ENCODE results near the gene BAG1.
A peak's percentile ranks its signal among the peaks of the same experiment; 100 is the strongest.

BAG1 gene

DNA sequence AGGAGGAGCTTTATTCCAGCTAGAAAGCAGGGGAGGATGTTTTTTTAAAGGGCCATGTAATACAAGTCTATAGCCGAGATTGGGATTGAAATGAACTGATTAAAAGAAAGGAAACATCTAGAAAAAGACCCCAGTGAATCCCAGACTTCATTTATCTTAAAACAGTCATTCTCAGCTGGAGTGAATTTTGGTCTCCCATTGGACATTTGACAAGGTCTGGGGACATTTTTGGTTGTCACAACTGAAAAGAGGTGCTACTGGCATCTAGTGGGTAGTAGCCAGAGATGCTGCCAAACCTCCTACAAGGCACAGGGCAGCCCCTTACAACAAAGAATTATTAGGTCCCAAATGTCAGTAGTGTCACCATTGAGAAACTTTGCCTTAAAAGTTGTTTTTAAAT, 40.8 kb downstream of the BAG1 start:
- Histone ChIP-seq H3K27me3 (ENCODE audit: insufficient read depth, poor library complexity, severe bottlenecking) (no peaks in the 10 kb centered on the region), H3K4me3 (replicated peaks; ENCODE audit: insufficient read depth, low read length) (no peak overlapping the region), H3K27ac (replicated peaks) (no peak overlapping the region)
- no peak for DNase-seq (ENCODE audit: low read depth in 1 of 2, low spot score in 1 of 2)
- no peak for TF ChIP-seq SPI1 (IDR thresholded peaks at IDR 0.05; ENCODE audit: borderline replicate concordance, low read depth)
- TF ChIP-seq POLR2AphosphoS5 (IDR thresholded peaks at IDR 0.05; ENCODE audit: low read depth): no peak
- TF ChIP-seq, protein P1, sequence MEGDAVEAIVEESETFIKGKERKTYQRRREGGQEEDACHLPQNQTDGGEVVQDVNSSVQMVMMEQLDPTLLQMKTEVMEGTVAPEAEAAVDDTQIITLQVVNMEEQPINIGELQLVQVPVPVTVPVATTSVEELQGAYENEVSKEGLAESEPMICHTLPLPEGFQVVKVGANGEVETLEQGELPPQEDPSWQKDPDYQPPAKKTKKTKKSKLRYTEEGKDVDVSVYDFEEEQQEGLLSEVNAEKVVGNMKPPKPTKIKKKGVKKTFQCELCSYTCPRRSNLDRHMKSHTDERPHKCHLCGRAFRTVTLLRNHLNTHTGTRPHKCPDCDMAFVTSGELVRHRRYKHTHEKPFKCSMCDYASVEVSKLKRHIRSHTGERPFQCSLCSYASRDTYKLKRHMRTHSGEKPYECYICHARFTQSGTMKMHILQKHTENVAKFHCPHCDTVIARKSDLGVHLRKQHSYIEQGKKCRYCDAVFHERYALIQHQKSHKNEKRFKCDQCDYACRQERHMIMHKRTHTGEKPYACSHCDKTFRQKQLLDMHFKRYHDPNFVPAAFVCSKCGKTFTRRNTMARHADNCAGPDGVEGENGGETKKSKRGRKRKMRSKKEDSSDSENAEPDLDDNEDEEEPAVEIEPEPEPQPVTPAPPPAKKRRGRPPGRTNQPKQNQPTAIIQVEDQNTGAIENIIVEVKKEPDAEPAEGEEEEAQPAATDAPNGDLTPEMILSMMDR (IDR thresholded peaks at IDR 0.05; ENCODE audit: insufficient read depth, low read length): no peak
- TF ChIP-seq GABPA (IDR thresholded peaks at IDR 0.05; ENCODE audit: low read depth): no peak
- TF ChIP-seq, protein P2, sequence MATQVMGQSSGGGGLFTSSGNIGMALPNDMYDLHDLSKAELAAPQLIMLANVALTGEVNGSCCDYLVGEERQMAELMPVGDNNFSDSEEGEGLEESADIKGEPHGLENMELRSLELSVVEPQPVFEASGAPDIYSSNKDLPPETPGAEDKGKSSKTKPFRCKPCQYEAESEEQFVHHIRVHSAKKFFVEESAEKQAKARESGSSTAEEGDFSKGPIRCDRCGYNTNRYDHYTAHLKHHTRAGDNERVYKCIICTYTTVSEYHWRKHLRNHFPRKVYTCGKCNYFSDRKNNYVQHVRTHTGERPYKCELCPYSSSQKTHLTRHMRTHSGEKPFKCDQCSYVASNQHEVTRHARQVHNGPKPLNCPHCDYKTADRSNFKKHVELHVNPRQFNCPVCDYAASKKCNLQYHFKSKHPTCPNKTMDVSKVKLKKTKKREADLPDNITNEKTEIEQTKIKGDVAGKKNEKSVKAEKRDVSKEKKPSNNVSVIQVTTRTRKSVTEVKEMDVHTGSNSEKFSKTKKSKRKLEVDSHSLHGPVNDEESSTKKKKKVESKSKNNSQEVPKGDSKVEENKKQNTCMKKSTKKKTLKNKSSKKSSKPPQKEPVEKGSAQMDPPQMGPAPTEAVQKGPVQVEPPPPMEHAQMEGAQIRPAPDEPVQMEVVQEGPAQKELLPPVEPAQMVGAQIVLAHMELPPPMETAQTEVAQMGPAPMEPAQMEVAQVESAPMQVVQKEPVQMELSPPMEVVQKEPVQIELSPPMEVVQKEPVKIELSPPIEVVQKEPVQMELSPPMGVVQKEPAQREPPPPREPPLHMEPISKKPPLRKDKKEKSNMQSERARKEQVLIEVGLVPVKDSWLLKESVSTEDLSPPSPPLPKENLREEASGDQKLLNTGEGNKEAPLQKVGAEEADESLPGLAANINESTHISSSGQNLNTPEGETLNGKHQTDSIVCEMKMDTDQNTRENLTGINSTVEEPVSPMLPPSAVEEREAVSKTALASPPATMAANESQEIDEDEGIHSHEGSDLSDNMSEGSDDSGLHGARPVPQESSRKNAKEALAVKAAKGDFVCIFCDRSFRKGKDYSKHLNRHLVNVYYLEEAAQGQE (IDR thresholded peaks at IDR 0.05; ENCODE audit: insufficient replicate concordance, low read depth): no peak

DNA sequence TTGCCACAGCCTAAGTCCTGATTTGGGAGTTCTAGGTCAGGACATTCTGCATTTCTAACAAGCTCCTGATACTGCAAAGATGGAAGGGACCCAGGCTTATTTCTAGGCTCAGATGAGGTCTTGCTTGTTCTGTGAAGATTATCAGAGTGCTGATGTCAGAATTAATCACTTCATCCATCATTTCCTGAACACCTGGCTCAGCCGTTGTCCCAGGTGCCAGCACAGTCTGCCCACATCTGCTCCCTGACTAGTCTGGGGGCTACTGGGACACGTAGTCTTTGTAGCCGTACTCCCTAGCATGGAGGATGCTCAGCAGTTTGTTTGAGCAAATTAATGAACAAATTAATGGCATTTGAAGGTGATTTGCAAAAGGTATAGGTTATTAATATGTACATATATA, 42.5 kb downstream of the BAG1 start:
- Histone ChIP-seq H3K4me3 (replicated peaks; ENCODE audit: insufficient read depth, low read length) (no peak overlapping the region), H3K27me3 (ENCODE audit: insufficient read depth, poor library complexity, severe bottlenecking) (no peaks in the 10 kb centered on the region), H3K27ac (replicated peaks) (no peak overlapping the region)
- DNase-seq (ENCODE audit: low read depth in 1 of 2, low spot score in 1 of 2): no peak
- TF ChIP-seq, protein P2 (IDR thresholded peaks at IDR 0.05; ENCODE audit: insufficient replicate concordance, low read depth): no peak
- TF ChIP-seq GABPA (IDR thresholded peaks at IDR 0.05; ENCODE audit: low read depth) (no peak), POLR2AphosphoS5 (IDR thresholded peaks at IDR 0.05; ENCODE audit: low read depth) (no peak), SPI1 (IDR thresholded peaks at IDR 0.05; ENCODE audit: borderline replicate concordance, low read depth) (no peak)
- TF ChIP-seq, protein P1 (IDR thresholded peaks at IDR 0.05; ENCODE audit: insufficient read depth, low read length): no peak

DNA sequence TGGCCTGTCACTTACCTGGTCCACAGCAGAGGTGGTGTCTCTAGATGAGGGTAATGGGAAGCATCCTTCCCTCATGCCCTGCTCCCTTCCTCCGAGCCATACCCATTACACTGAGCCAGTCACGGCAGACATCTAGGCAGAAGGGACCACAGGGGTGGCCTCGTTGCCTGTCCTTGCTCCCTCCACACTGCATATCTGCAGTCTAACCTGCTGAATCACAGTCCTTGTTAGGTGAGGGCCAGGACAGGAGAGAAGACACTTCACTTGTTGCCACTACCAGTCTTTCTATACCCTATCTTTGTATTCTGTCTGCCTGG, 43.0 kb downstream of the BAG1 start:
- TF ChIP-seq POLR2AphosphoS5 (IDR thresholded peaks at IDR 0.05; ENCODE audit: low read depth): no peak
- TF ChIP-seq SPI1 (IDR thresholded peaks at IDR 0.05; ENCODE audit: borderline replicate concordance, low read depth): no peak
- TF ChIP-seq, protein P1 (IDR thresholded peaks at IDR 0.05; ENCODE audit: insufficient read depth, low read length): no peak
- TF ChIP-seq, protein P2 (IDR thresholded peaks at IDR 0.05; ENCODE audit: insufficient replicate concordance, low read depth): no peak
- no peak for TF ChIP-seq GABPA (IDR thresholded peaks at IDR 0.05; ENCODE audit: low read depth)
- H3K27me3 ChIP-seq (ENCODE audit: insufficient read depth, poor library complexity, severe bottlenecking): no peaks in the 10 kb centered on the region
- H3K27ac ChIP-seq (replicated peaks): peak overlapping the region; percentile 46

More for the DNA sequence above, 43.0 kb downstream of the BAG1 start:
- DNase-seq (ENCODE audit: low read depth in 1 of 2, low spot score in 1 of 2): no peak
- no peak overlapping the region for H3K4me3 ChIP-seq (replicated peaks; ENCODE audit: insufficient read depth, low read length)

Measured in HL-60 (cell line).